Lower leg skin (tissue), 3 donors: Measurements from ENCODE around the gene ADAMTS14.

Source experiments
- CTCF ChIP-seq, 3 donors: fragments of 450-650 bp; IDR thresholded peaks; one replicate each; pipeline ENCODE4 v1.5.1; 2016; ENCODE audit warnings: antibody characterized with exemption in 3 of 3, mild to moderate bottlenecking in 3 of 3, moderate library complexity in 2 of 3
- POLR2A ChIP-seq, 2 donors: fragments of 450-650 bp; IDR thresholded peaks; one replicate each; pipeline ENCODE4 v1.6.1; 2016 to 2017; ENCODE audit warnings: antibody characterized with exemption in 2 of 2, mild to moderate bottlenecking in 1 of 2, moderate library complexity in 1 of 2

- TF ChIP-seq CTCF (IDR thresholded peaks at IDR 0.05) (no peak), POLR2A (IDR thresholded peaks at IDR 0.05) (no peak)
These were observed 39.6 kb downstream of the ADAMTS14 start for GRCh38 chr10:70711911-70712310.
